HFFc6 (cell line): ENCODE data around the gene RIPPLY3. TPM values are rescaled to one million over a fixed set of nuclear protein-coding genes. Genes with fewer than 3 reads are reported as not detected.
"Not testable (repeated sequence)": the region's sequence is repeated elsewhere in the genome, so short reads cannot be mapped to it uniquely, and the experiment has no call there.

Source experiments
- DNase-seq: peaks from one replicate; pipeline ENCODE4 v3.0.0-alpha.2; 2018
- H3K27ac Mint-ChIP-seq: 2 replicates; pipeline ENCODE4 v1.8.0; 2020; ENCODE audit warnings: mild to moderate bottlenecking, mixed read lengths
- H3K27me3 Mint-ChIP-seq: 2 replicates; pipeline ENCODE4 v1.8.0; 2021; ENCODE audit warnings: mild to moderate bottlenecking, moderate library complexity, mixed read lengths; ENCODE audit not compliant: insufficient read depth
- H3K36me3 Mint-ChIP-seq: 2 replicates; pipeline ENCODE4 v1.8.0; 2021; ENCODE audit warnings: low read depth, mixed read lengths
- H3K4me1 Mint-ChIP-seq: 2 replicates; pipeline ENCODE4 v1.8.0; 2020; ENCODE audit warnings: low read depth, mixed read lengths
- H3K4me3 Mint-ChIP-seq: 2 replicates; pipeline ENCODE4 v1.8.0; 2020; ENCODE audit warnings: mild to moderate bottlenecking, moderate library complexity, mixed read lengths
- H3K9me3 Mint-ChIP-seq: 2 replicates; pipeline ENCODE4 v1.8.0; 2020; ENCODE audit warnings: mild to moderate bottlenecking, mixed read lengths
- CTCF ChIP-seq: fragments of 200-600 bp; sonication (generic); IDR thresholded peaks from 2 replicates; pipeline ENCODE4 v1.5.0; 2021; ENCODE audit warnings: antibody characterized with exemption, mild to moderate bottlenecking
- total RNA-seq, 6 experiments: library from RNA; stranded (reverse); fragmentation: NEBNext Ultra II Directional; extraction: Animal tissue kit (Norgen Biotek cat#: 25700); gene quantifications; 2 replicates in 1 of 6; 3 replicates in 5 of 6; pipeline ENCODE4 v1.2.3, GENCODE V29; 2021

RIPPLY3 gene
- total RNA-seq, 6 experiments from 2014 or later = not detected

- TF ChIP-seq CTCF = no peak
- H3K9me3 Mint-ChIP-seq = no peaks in the 10 kb centered on the region
- no peaks in the 10 kb centered on the region for H3K4me1 Mint-ChIP-seq
- DNase-seq = no peak
- no peaks in the 10 kb centered on the region for H3K36me3 Mint-ChIP-seq
- H3K27ac Mint-ChIP-seq = no peak overlapping the region
- peaks cover 33% of the 10 kb centered on the region for H3K27me3 Mint-ChIP-seq
- no peak overlapping the region for H3K4me3 Mint-ChIP-seq
Observed at GRCh38 chr21:37045149-37045548, 38.6 kb downstream of the RIPPLY3 start.

- Mint-ChIP-seq H3K4me3 (no peak overlapping the region), H3K27ac (no peak overlapping the region), H3K4me1 (no peaks in the 10 kb centered on the region), H3K36me3 (no peaks in the 10 kb centered on the region), H3K27me3 (peaks cover 37% of the 10 kb centered on the region), H3K9me3 (no peaks in the 10 kb centered on the region)
- no peak for DNase-seq
- TF ChIP-seq CTCF = no peak
Observed at GRCh38 chr21:37045556-37045955, 39.1 kb downstream of the RIPPLY3 start.

- no peak overlapping the region for H3K27ac Mint-ChIP-seq
- no peak overlapping the region for H3K4me3 Mint-ChIP-seq
- H3K4me1 Mint-ChIP-seq = no peaks in the 10 kb centered on the region
- H3K36me3 Mint-ChIP-seq = no peaks in the 10 kb centered on the region
- no peak for DNase-seq
- no peaks in the 10 kb centered on the region for H3K9me3 Mint-ChIP-seq
- TF ChIP-seq CTCF = no peak
- H3K27me3 Mint-ChIP-seq = peaks cover 39% of the 10 kb centered on the region
Observed at GRCh38 chr21:37047079-37047478, 40.6 kb downstream of the RIPPLY3 start.

GRCh38 chr21:37049741-37050140 lies 43.2 kb downstream of the RIPPLY3 start:
- DNase-seq, H3K36me3 Mint-ChIP-seq, H3K27ac Mint-ChIP-seq, H3K4me3 Mint-ChIP-seq, H3K4me1 Mint-ChIP-seq, H3K9me3 Mint-ChIP-seq: not testable (repeated sequence)
- H3K27me3 Mint-ChIP-seq = peaks cover 42% of the 10 kb centered on the region

- no peak for DNase-seq
- Mint-ChIP-seq H3K9me3 (no peaks in the 10 kb centered on the region), H3K4me3 (no peak overlapping the region)
Observed at GRCh38 chr21:37055271-37055855, 48.9 kb downstream of the RIPPLY3 start.

GRCh38 chr21:37057614-37058013 lies 51.1 kb downstream of the RIPPLY3 start:
- peaks cover 2% of the 10 kb centered on the region; the same call in 1 of the 2 replicates for H3K27me3 Mint-ChIP-seq
- H3K27ac Mint-ChIP-seq = no peak overlapping the region
- H3K4me3 Mint-ChIP-seq = no peak overlapping the region
- TF ChIP-seq CTCF = no peak
- no peaks in the 10 kb centered on the region for H3K9me3 Mint-ChIP-seq
- no peak for DNase-seq
- peaks cover 26% of the 10 kb centered on the region for H3K4me1 Mint-ChIP-seq
- H3K36me3 Mint-ChIP-seq = no peaks in the 10 kb centered on the region

More at GRCh38 chr21:37055271-37055855, 48.9 kb downstream of the RIPPLY3 start:
- H3K4me1 Mint-ChIP-seq = peaks cover 7% of the 10 kb centered on the region
- no peaks in the 10 kb centered on the region for H3K36me3 Mint-ChIP-seq
- H3K27ac Mint-ChIP-seq = no peak overlapping the region
- no peak for TF ChIP-seq CTCF
- peaks cover 8% of the 10 kb centered on the region for H3K27me3 Mint-ChIP-seq
